SJSA1 (cell line): ENCODE measurements around the gene PDILT. TPM values are rescaled to one million over a fixed set of nuclear protein-coding genes. Genes with fewer than 3 reads are reported as not detected.
"Not testable (repeated sequence)": the region's sequence is repeated elsewhere in the genome, so short reads cannot be mapped to it uniquely, and the experiment has no call there.

Experiments
- DNase-seq, 2 experiments: peaks; one replicate each; pipeline ENCODE4 v3.0.0-alpha.2; 2015 to 2020; ENCODE audit warnings: low spot score in 2 of 2, low read depth in 1 of 2
- H3K27ac ChIP-seq: fragments of 250-450 bp; sonication (Bioruptor Pico); 2 replicates; pipeline ENCODE4 v1.5.1; 2020; ENCODE audit warnings: mild to moderate bottlenecking, moderate library complexity
- H3K27me3 ChIP-seq: fragments of 250-450 bp; sonication (Bioruptor Pico); replicated peaks from 2 replicates; pipeline ENCODE4 v1.5.1; 2020; ENCODE audit warnings: mild to moderate bottlenecking, moderate library complexity
- H3K36me3 ChIP-seq: fragments of 250-450 bp; sonication (Bioruptor Pico); 2 replicates; pipeline ENCODE4 v1.5.1; 2020; ENCODE audit warnings: mild to moderate bottlenecking
- H3K4me1 ChIP-seq: fragments of 250-450 bp; sonication (Bioruptor Pico); replicated peaks from 2 replicates; pipeline ENCODE4 v1.6.1; 2021; ENCODE audit warnings: mild to moderate bottlenecking
- H3K4me3 ChIP-seq: fragments of 250-450 bp; sonication (Bioruptor Pico); 2 replicates; pipeline ENCODE4 v1.5.1; 2020; ENCODE audit warnings: mild to moderate bottlenecking
- H3K9me3 ChIP-seq: fragments of 250-450 bp; sonication (Bioruptor Pico); replicated peaks from 2 replicates; pipeline ENCODE4 v1.5.1; 2020; ENCODE audit warnings: mild to moderate bottlenecking
- total RNA-seq: library from RNA; depleted of rRNA; stranded (reverse); fragments of >200 nt; shearing (Covaris generic); gene quantifications from 2 replicates; pipeline ENCODE4 v1.2.3, GENCODE V29; 2014; rRNA removed

The PDILT gene
- total RNA-seq, 1 experiment from 2014 or later, result not detected

DNA sequence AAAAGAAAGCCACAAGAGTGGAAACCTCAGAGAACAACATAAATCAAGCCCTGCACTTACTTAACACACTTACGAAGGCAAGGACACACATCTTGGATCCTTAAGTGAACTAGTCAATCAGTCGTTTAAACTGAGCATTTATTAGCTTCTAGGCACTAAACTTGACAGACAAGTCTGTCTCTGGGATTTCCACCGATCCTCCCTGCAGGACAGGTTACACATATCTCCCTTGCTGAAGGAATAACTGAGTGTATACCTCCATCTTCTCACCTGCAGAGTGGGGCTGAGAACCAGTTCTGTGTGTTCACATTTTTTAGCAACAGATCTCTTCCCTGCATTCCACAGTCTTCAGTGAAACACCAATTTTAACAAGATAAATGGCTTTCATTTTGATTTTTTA, 86.1 kb downstream of the PDILT start:
- H3K36me3 ChIP-seq, result no peaks in the 10 kb centered on the region
- no peaks in the 10 kb centered on the region for H3K9me3 ChIP-seq
- no peaks in the 10 kb centered on the region for H3K27me3 ChIP-seq
- no peaks in the 10 kb centered on the region for H3K4me1 ChIP-seq
- no peak overlapping the region for H3K27ac ChIP-seq
- no peak for DNase-seq
- H3K4me3 ChIP-seq, result no peak overlapping the region

DNA sequence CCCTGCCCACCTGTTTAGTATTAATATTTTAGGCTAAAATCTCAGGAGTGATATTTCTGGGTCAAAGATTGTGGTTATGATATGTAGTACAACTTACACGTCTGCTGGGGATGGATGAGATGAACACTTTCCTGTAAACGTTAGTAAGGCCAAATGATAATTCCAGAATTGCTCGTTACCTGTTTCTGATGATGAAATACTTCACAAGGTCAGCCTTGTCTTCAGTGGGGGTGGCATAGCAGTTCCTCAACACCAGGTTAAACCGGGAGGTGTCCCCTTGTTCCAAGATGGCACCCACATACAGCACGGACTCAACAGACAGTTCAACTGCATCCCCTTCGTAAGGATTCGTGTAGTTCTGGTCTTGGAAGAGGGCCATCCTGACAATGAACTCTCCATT, 86.5 kb downstream of the PDILT start:
- Histone ChIP-seq H3K27ac (no peak overlapping the region), H3K36me3 (no peaks in the 10 kb centered on the region), H3K4me3 (no peak overlapping the region), H3K4me1 (no peaks in the 10 kb centered on the region), H3K27me3 (no peaks in the 10 kb centered on the region), H3K9me3 (no peaks in the 10 kb centered on the region)
- no peak for DNase-seq

DNA sequence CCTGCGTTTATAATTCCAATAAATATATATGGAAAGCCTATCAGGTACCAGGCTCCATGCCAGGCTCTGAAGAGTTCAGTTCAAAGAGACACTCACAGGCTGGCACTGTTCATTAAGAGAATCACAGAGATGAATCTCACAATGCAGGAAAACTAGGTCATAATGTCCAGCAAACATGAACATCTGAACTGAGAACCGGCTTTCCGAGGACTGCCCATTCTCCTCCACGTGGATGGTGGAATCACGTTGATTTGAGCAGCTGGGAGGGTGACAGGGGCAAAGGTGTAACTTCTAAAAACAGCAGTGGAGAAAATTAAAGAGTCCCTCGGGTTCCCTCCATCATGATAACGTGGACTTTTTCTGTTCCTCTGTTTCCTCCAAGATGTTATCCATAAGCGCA, 87.4 kb downstream of the PDILT start:
- DNase-seq, result no peak
- H3K27ac ChIP-seq, result no peak overlapping the region
- H3K36me3 ChIP-seq, result no peaks in the 10 kb centered on the region
- no peaks in the 10 kb centered on the region for H3K9me3 ChIP-seq
- no peak overlapping the region for H3K4me3 ChIP-seq
- H3K4me1 ChIP-seq, result no peaks in the 10 kb centered on the region
- H3K27me3 ChIP-seq, result no peaks in the 10 kb centered on the region

DNA sequence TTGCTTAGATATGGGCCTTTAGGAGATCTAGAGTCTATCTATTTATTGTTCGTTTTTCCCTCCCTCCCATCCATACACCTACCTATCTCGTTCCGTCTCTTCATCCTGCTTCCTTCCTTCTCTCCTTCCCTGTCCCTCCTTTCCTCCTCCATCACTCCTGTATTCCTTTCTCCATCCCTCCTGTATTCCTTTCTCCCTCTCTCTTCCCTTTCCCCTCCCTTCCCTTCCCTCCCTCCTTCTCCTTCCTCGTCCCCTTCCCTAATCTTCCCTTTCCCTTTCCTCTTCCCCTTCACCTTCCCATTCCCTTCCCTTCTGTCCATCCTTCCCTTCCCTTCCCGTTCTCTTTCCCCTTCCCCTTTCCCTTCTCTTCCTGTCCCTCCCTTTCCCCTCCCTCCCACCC, 87.8 kb downstream of the PDILT start:
- Histone ChIP-seq H3K27me3 (no peaks in the 10 kb centered on the region), H3K4me3 (no peak overlapping the region), H3K4me1 (no peaks in the 10 kb centered on the region), H3K27ac (no peak overlapping the region), H3K9me3 (no peaks in the 10 kb centered on the region), H3K36me3 (no peaks in the 10 kb centered on the region)
- no peak for DNase-seq

DNA sequence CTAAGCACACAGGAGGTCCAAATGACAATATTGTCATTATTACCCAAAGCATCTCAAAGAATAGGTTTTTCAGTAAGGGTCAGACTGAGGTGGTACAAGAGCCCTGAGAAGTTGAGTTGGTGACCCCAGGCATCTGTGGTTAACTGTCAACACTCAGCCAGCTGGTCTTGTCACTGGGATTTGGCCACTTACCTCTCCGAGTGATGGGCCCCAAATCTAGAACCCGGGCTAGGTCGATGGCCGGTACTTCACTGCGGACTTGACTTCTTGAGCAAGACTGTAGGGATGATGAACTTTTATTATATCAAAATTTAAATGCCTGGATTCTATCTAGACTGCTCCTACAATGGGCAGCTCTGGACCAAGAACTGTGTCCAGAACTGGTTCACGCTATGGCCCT, 88.8 kb downstream of the PDILT start:
- no peaks in the 10 kb centered on the region for H3K9me3 ChIP-seq

DNA sequence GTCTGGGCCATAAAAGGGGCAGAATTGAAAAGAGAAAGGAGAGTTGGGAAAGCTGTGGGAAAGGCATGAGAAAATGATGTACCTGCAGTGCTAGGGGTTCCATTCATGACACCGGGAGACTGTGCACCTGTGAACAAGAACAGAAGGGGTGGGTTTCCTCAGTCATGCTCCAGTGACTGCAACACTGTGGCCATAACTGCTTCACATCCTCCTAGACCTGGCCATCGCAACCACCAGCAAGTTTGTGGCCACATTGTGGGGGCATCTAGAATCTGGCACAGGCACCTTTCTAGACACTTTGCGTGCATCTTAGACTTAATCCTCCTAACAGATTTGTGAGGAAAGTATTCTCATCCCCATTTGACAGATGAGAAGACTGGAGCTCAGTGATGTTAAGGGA, 90.0 kb downstream of the PDILT start:
- Histone ChIP-seq H3K27me3 (no peaks in the 10 kb centered on the region), H3K36me3 (no peaks in the 10 kb centered on the region), H3K4me3 (no peak overlapping the region), H3K4me1 (no peaks in the 10 kb centered on the region), H3K9me3 (no peaks in the 10 kb centered on the region), H3K27ac (no peak overlapping the region)
- no peak for DNase-seq

More for the DNA sequence above, 88.8 kb downstream of the PDILT start:
- H3K27me3 ChIP-seq, result no peaks in the 10 kb centered on the region
- no peaks in the 10 kb centered on the region for H3K36me3 ChIP-seq
- DNase-seq, result no peak
- H3K4me3 ChIP-seq, result no peak overlapping the region
- H3K27ac ChIP-seq, result no peak overlapping the region
- H3K4me1 ChIP-seq, result no peaks in the 10 kb centered on the region

DNA sequence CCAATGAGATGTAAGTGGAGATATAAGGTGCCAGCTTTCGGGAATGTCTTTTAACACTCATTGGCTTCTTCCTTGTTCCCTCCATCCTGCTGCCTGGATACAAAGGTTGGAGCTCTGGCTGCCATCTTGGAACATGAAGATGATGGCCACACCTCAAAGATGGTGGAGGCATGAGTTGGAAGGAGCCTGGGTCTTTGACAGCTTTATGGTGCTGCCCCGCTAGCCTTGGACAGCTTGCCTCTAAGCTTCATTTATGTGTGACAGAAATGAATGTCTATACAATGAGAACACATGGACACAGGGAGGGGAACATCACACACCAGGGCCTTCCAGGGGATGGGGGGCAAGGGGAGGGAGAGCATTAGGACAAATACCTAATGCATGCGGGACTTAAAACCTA, 90.8 kb downstream of the PDILT start:
- Histone ChIP-seq H3K27ac (no peak overlapping the region), H3K27me3 (no peaks in the 10 kb centered on the region), H3K36me3 (no peaks in the 10 kb centered on the region)

DNA sequence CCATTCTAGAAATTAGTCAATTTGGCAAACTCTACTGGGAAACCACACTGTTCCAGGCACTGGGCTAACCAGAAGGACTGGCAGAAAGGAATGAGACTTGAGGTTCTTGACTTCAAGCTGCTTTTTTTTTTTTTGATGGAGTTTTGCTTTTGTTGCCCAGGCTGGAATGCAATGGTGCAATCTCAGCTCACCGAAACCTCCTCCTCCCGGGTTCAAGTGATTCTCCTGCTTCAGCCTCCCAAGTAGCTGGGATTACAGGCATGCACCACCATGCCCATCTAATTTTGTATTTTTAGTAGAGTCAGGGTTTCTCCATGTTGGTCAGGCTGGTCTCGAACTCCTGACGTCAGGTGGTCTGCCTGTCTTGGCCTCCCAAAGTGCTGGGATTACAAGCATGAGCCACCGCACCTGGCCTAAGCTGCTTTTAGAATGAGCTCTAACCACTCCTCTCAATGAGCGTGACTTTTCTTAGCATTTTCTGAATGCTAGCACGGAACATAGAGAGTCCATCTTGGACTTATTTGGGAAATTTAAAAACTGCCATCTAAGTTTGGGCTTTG, 91.9 kb downstream of the PDILT start:
- not testable (repeated sequence) for H3K4me3 ChIP-seq, H3K36me3 ChIP-seq, H3K27me3 ChIP-seq, DNase-seq, H3K4me1 ChIP-seq, H3K9me3 ChIP-seq, H3K27ac ChIP-seq

More for the DNA sequence above, 90.8 kb downstream of the PDILT start:
- Histone ChIP-seq H3K9me3 (no peaks in the 10 kb centered on the region), H3K4me1 (no peaks in the 10 kb centered on the region), H3K4me3 (no peak overlapping the region)
- no peak for DNase-seq

DNA sequence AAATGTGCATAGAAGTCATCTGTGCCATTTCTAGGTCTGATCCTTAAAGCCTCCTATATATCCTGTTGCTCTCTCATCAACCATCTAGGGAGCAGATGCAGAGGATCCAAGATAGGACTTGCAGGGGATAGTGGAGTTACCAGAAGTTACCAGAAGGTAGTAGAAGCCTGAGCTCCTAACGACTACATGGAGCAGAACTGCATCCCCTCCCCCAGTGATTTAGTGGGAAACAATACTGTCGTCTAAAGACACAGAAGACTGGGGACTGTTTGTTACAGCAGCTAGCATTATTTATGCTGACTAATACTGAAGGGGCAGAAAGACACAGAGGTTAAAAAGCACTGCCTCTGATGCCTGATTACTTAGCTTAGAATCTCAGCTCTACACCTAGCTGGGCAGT, 93.0 kb downstream of the PDILT start:
- no peaks in the 10 kb centered on the region for H3K36me3 ChIP-seq
- no peaks in the 10 kb centered on the region for H3K4me1 ChIP-seq
- H3K27me3 ChIP-seq, result no peaks in the 10 kb centered on the region
- H3K27ac ChIP-seq, result no peak overlapping the region
- no peak overlapping the region for H3K4me3 ChIP-seq
- H3K9me3 ChIP-seq, result no peaks in the 10 kb centered on the region
- DNase-seq, result no peak

DNA sequence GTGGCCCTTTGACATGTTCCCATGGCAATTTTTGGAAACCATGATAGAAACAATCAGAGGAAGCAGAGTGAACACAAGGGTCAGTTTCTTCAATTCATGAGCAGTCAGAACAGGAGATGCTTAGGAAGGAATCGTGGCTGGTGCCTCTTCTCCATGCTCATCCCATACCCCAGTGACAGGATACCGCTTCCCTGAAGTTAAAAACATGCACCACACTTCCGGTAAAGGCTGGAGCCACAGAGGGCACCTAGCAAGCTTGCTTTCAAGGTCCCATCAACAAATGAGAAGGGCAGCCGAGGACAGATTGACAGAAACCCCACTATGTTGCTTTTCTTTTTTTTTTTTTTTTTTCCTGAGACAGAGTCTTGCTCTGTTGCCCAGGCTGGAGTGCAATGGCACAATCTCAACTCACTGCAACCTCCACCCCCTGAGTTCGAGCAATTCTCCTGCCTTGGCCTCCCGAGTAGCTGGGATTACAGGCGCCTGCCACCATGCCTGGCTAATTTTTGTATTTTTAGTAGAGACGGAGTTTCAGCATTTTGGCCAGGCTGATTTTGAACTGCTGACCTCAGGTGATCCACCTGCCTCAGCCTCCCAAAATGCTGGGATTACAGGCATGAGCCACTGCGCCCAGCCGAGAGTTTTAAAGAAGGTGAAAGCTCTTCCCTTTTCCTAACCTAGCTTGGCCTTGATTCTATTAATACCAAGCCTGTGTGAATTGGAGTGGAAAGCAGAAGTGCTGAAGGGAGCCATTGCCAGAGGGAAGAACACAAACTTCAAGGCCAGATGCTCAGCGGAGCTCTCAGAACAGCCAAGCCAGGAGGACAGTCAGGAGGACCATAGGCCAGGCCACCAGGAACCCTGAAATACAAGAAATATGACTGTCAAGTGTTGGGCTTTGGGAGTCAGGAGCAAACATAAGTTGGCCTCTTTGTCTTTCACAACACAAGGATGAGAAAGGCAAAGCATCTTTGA, 93.8 kb downstream of the PDILT start:
- H3K4me3 ChIP-seq, result no peak overlapping the region
- no peaks in the 10 kb centered on the region for H3K9me3 ChIP-seq
- H3K36me3 ChIP-seq, result no peaks in the 10 kb centered on the region
- H3K4me1 ChIP-seq, result no peaks in the 10 kb centered on the region
- no peak overlapping the region for H3K27ac ChIP-seq
- no peak for DNase-seq
- H3K27me3 ChIP-seq, result no peaks in the 10 kb centered on the region

DNA sequence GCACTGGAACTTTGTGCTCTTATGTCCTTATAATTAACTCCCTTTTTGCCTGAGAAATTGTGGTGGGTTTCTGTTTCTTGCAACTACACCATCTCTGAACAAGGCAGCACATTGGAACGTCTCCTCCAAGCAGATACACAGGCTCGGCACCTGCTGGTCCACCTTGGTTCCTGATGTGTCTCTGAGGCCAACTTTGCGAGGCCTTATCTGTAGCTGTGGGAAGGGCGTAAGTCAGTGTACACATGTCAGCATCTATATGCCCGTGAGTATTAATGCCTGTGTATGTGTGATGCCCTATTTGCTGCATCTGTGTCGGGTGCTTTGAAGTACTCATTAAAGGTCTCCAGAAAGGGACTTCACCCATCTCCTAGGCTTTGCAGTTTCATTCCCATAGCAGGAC, 94.8 kb downstream of the PDILT start:
- Histone ChIP-seq H3K36me3 (no peaks in the 10 kb centered on the region), H3K4me3 (no peak overlapping the region), H3K27me3 (no peaks in the 10 kb centered on the region), H3K4me1 (no peaks in the 10 kb centered on the region), H3K27ac (no peak overlapping the region), H3K9me3 (no peaks in the 10 kb centered on the region)
- no peak for DNase-seq

Other genes with a start within 250 kb of the PDILT start
- not detected in 2 replicates for gene GP2, start 77.2 kb downstream of the PDILT start, total RNA-seq
- not detected in 2 replicates for gene UMOD, start 52.0 kb downstream of the PDILT start, total RNA-seq
- gene ACSM5, start 4.8 kb upstream of the PDILT start, total RNA-seq, result not detected in 2 replicates
- gene ACSM2A, start 46.8 kb upstream of the PDILT start, total RNA-seq, result not detected in 2 replicates
- gene ACSM2B, start 171.6 kb upstream of the PDILT start, total RNA-seq, result not detected in 2 replicates